Transverse colon (tissue), 4 donors: ENCODE results near the gene MRPL41. TPM values are rescaled to one million over a fixed set of nuclear protein-coding genes. Genes with fewer than 3 reads are reported as not detected.
"Not testable (repeated sequence)": the region's sequence is repeated elsewhere in the genome, so short reads cannot be mapped to it uniquely, and the experiment has no call there.

ENCODE experiments used
- DNase-seq: peaks from one replicate; pipeline ENCODE4 v3.0.0-alpha.2; 2019
- H3K27ac ChIP-seq, 4 donors: fragments of 200-600 bp; sonication (generic); 2 replicates each; pipeline ENCODE4 v1.5.1; 2016 to 2018; ENCODE audit warnings: inconsistent platforms in 4 of 4
- H3K27me3 ChIP-seq: fragments of 200-600 bp; sonication (generic); 2 replicates; pipeline ENCODE4 v1.5.1; 2017; ENCODE audit warnings: inconsistent platforms
- H3K36me3 ChIP-seq, 4 donors: fragments of 200-600 bp; sonication (generic); 2 replicates each; pipeline ENCODE4 v1.5.1; 2017 to 2019; ENCODE audit warnings: inconsistent platforms in 4 of 4
- H3K4me1 ChIP-seq, 4 donors: fragments of 200-600 bp; sonication (generic); 2 replicates each; pipeline ENCODE4 v1.5.1; 2017 to 2020; ENCODE audit warnings: inconsistent platforms in 4 of 4
- H3K4me3 ChIP-seq, 4 donors: fragments of 200-600 bp; sonication (generic); 1 replicate in 1 of 4; 2 replicates in 3 of 4; pipeline versions ENCODE4 v1.5.1 to v1.6.1; 2017 to 2019; ENCODE audit warnings: inconsistent platforms in 4 of 4
- H3K9me3 ChIP-seq, 2 donors: fragments of 200-600 bp; sonication (generic); 2 replicates each; pipeline ENCODE4 v1.5.1; 2017 to 2019; ENCODE audit warnings: inconsistent platforms in 2 of 2
- CTCF ChIP-seq, 5 experiments: fragments of 200-600 bp in 3 of 5; fragments of 450-650 bp in 2 of 5; sonication (generic) in 3 of 5; IDR thresholded peaks; 1 replicate in 2 of 5; 2 replicates in 3 of 5; pipeline ENCODE4 v1.5.1; 2016 to 2017; ENCODE audit warnings: antibody characterized with exemption in 5 of 5, inconsistent platforms in 3 of 5, mild to moderate bottlenecking in 2 of 5, moderate library complexity in 1 of 5
- EP300 ChIP-seq: sonication (generic); formaldehyde crosslinking; IDR thresholded peaks from one replicate; pipeline ENCODE4 v1.6.1; 2017; ENCODE audit warnings: antibody characterized with exemption, low read depth
- POLR2A ChIP-seq: fragments of 450-650 bp; IDR thresholded peaks from one replicate; pipeline ENCODE4 v1.6.1; 2016; ENCODE audit warnings: antibody characterized with exemption, mild to moderate bottlenecking, moderate library complexity
- POLR2AphosphoS5 ChIP-seq, 3 donors: sonication (generic); formaldehyde crosslinking; IDR thresholded peaks; one replicate each; pipeline ENCODE4 v1.6.1; 2016; ENCODE audit warnings: antibody characterized with exemption in 3 of 3
- WGBS, 2 donors: methylation state at CpG; one replicate each; pipeline ENCODE4 v1.1.5; 2018; ENCODE audit warnings: low coverage in 1 of 2; 5-methylcytosine and 5-hydroxymethylcytosine counted together
- in situ Hi-C, 4 donors: fragments of 200-750 bp; cut with MboI; loops; one replicate each; pipeline versions ENCODE4 v1.15.0 to v1.15.1; 2017; ENCODE audit warnings: low sequenced_read_pairs in 3 of 4, low pct_ligation_motif_present in 1 of 4, low pct_unique_long_range_greater_than_20kb in 1 of 4
- intact Hi-C: fragments of 100-400 bp; cut with DNase I; formaldehyde crosslinking; loops from one replicate; pipeline ENCODE4 v1.15.1; 2023; ENCODE audit warnings: low total_unique reads
- total RNA-seq, 4 donors: library from RNA; depleted of rRNA; stranded (reverse); fragments of >200 nt; gene quantifications; one replicate each; pipeline ENCODE4 v1.1.0, GENCODE V29; 2016

Gene MRPL41
- total RNA-seq, 4 donors from 2014 or later: 109 to 144 (median 119) TPM

GRCh38 chr9:137506274-137506673 lies 45.4 kb upstream of the MRPL41 start:
- no peaks in the 10 kb centered on the region for H3K9me3 ChIP-seq
- no peak for DNase-seq
- in situ Hi-C loops (no loop called here), intact Hi-C loops (no loop called here)
- WGBS, 2 donors: 90% methylated on average over 15 of the region's 15 CpGs; no CpG with 5 or more reads in 1 of the 2 donors
- TF ChIP-seq POLR2A (no peak), POLR2AphosphoS5 (IDR thresholded peaks at IDR 0.05) (no peak), EP300 (no peak), CTCF (IDR thresholded peaks at IDR 0.05) (no peak)
- H3K4me3 ChIP-seq: no peak overlapping the region
- H3K4me1 ChIP-seq: no peaks in the 10 kb centered on the region
- H3K27ac ChIP-seq: no peak overlapping the region
- no peaks in the 10 kb centered on the region for H3K27me3 ChIP-seq
- H3K36me3 ChIP-seq: no peaks in the 10 kb centered on the region

DNA sequence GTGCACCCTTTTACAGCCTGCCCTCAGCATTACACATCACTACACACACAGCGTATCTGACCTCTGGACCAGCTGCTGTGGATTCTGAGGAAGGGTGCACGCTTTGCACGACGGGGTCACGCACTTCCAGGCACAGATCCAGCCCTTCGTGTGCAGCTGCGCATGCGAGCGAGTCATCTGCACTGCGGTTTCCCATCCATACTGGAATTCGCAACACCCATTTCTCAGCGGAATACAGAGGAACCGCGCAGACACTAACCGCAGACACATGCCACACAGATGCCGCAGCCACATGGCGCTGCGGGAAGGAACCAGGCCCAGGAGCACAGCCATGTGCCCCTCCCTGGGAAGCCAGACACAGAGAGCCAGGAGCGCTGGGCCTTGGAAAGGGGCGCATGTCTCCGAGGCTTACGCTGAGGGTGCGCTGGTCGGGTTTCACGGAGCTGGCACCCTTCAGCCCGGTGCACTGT lies 44.9 kb upstream of the MRPL41 start:
- in situ Hi-C loops (no loop called here), intact Hi-C loops (no loop called here)
- no peaks in the 10 kb centered on the region for H3K27me3 ChIP-seq
- H3K4me1 ChIP-seq: no peaks in the 10 kb centered on the region
- H3K9me3 ChIP-seq: no peaks in the 10 kb centered on the region
- DNase-seq: no peak
- 73 to 93% methylated on average over 3 to 26 of the region's 26 CpGs for WGBS, 2 donors
- no peak overlapping the region for H3K27ac ChIP-seq
- no peak overlapping the region for H3K4me3 ChIP-seq
- H3K36me3 ChIP-seq: no peaks in the 10 kb centered on the region
- no peak for TF ChIP-seq CTCF (IDR thresholded peaks at IDR 0.05)
- no peak for TF ChIP-seq POLR2A
- no peak for TF ChIP-seq EP300
- TF ChIP-seq POLR2AphosphoS5 (IDR thresholded peaks at IDR 0.05): no peak

DNA sequence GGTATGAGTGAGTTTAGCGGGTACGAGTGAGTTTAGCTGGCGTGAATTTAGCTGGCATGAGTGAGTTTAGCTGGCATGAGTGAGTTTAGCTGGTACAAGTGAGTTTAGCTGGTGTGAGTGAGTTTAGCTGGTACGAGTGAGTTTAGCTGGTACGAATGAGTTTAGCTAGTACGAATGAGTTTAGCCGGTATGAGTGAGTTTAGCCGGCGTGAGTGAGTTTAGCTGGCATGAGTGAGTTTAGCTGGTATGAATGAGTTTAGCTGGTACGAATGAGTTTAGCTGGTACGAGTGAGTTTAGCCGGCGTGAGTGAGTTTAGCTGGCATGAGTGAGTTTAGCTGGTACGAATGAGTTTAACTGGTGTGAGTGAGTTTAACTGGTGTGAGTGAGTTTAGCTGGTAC lies 42.5 kb upstream of the MRPL41 start:
- in situ Hi-C loops: no loop called here
- Histone ChIP-seq H3K27me3 (no peaks in the 10 kb centered on the region), H3K4me1 (no peaks in the 10 kb centered on the region), H3K9me3 (no peaks in the 10 kb centered on the region), H3K27ac (no peak overlapping the region), H3K36me3 (no peaks in the 10 kb centered on the region), H3K4me3 (no peak overlapping the region)
- intact Hi-C loops: no loop called here
- WGBS, 2 donors: 89 to 91% methylated on average over 14 of the region's 14 CpGs
- DNase-seq: no peak
- TF ChIP-seq EP300 (no peak), POLR2A (no peak), POLR2AphosphoS5 (IDR thresholded peaks at IDR 0.05) (no peak), CTCF (IDR thresholded peaks at IDR 0.05) (no peak)

GRCh38 chr9:137511126-137511525 lies 40.6 kb upstream of the MRPL41 start:
- DNase-seq, H3K9me3 ChIP-seq: not testable (repeated sequence)
- 91% methylated on average over 22 of the region's 22 CpGs; no CpG with 5 or more reads in 1 of the 2 donors for WGBS, 2 donors

More at GRCh38 chr9:137511126-137511525, 40.6 kb upstream of the MRPL41 start:
- H3K36me3 ChIP-seq, H3K27ac ChIP-seq, in situ Hi-C loops, H3K4me3 ChIP-seq, intact Hi-C loops, H3K27me3 ChIP-seq, H3K4me1 ChIP-seq: not testable (repeated sequence)
